GM12878 (cell line): ENCODE data around the gene ANK3. TPM values are rescaled to one million over a fixed set of nuclear protein-coding genes. Genes with fewer than 3 reads are reported as not detected.

ENCODE experiments used
- ATAC-seq: fragments of 200-7000 bp; cut with Tn5 transposase; 3 replicates; pipeline ENCODE4 v1.9.1; 2020; ENCODE audit warnings: mild to moderate bottlenecking, moderate library complexity
- BruUV-seq: library from RNA; stranded (reverse); fragments of 400-500 nt; replicated peaks from 2 replicates; lab custom pipeline; 2021; lab: Mats Ljungman, UMichigan
- CTCF ChIA-PET: fragments of 300-600 bp; sonication (Branson Sonifier 250); formaldehyde crosslinking; extraction: SDS; loops from one replicate; lab custom pipeline; 2021; ENCODE audit warnings: inconsistent platforms; lab: Yijun Ruan, JAX
- POLR2A ChIA-PET: fragments of 350-600 bp; formaldehyde crosslinking; extraction: SDS; loops from one replicate; lab custom pipeline; 2021; ENCODE audit warnings: inconsistent platforms; lab: Charles Lee
- RAD21 ChIA-PET: fragments of 300-600 bp; sonication (Branson Sonifier 250); formaldehyde crosslinking; loops from one replicate; lab custom pipeline; 2023; ENCODE audit warnings: antibody characterized with exemption; ENCODE audit not compliant: unreplicated experiment; lab: Charles Lee
- SMC1A ChIA-PET: fragments of 300-600 bp; sonication (Branson Sonifier 250); formaldehyde crosslinking; loops from one replicate; lab custom pipeline; 2023; ENCODE audit not compliant: unreplicated experiment, uncharacterized antibody; lab: Charles Lee
- DNase-seq: peaks from one replicate; pipeline ENCODE4 v3.0.0-alpha.2; 2011; ENCODE audit warnings: low read depth, low spot score
- FAIRE-seq: peaks from 3 replicates; lab custom pipeline; 2011; peaks lifted over from hg19 to GRCh38; lab: Jason Lieb, UNC
- H2AFZ ChIP-seq: 2 replicates; pipeline ENCODE4 v1.6.0; 2011; ENCODE audit warnings: low read depth, low read length, control low read depth; ENCODE audit not compliant: control insufficient read depth
- H3K27ac ChIP-seq: 2 replicates; pipeline ENCODE4 v1.5.1; 2011; ENCODE audit warnings: control low read depth; ENCODE audit not compliant: control insufficient read depth, insufficient read depth
- H3K27me3 ChIP-seq, 2 experiments: replicated peaks in 1 of 2; 2 replicates each; pipeline versions ENCODE4 v1.6.0 to v1.6.1; 2011; ENCODE audit warnings: low read length in 1 of 2; ENCODE audit not compliant: control insufficient read depth in 2 of 2, insufficient read depth in 2 of 2
- H3K36me3 ChIP-seq, 2 experiments: 2 replicates each; pipeline ENCODE4 v1.5.1; 2011; ENCODE audit warnings: low read length in 1 of 2; ENCODE audit not compliant: control insufficient read depth in 2 of 2, insufficient read depth in 2 of 2
- H3K4me1 ChIP-seq: 2 replicates; pipeline ENCODE4 v1.6.1; 2011; ENCODE audit warnings: mild to moderate bottlenecking, low read length, moderate library complexity, mixed read lengths; ENCODE audit not compliant: control insufficient read depth, insufficient read depth
- H3K4me2 ChIP-seq: 2 replicates; pipeline ENCODE4 v1.6.0; 2011; ENCODE audit warnings: control low read depth; ENCODE audit not compliant: control insufficient read depth, insufficient read depth
- H3K4me3 ChIP-seq: fragments of 200-600 bp; sonication (generic); 2 replicates; pipeline ENCODE4 v1.5.1; 2016
- H3K79me2 ChIP-seq: 2 replicates; pipeline ENCODE4 v1.6.0; 2011; ENCODE audit warnings: low read length; ENCODE audit not compliant: control insufficient read depth, insufficient read depth
- H3K9ac ChIP-seq: 2 replicates; pipeline ENCODE4 v1.8.0; 2011; ENCODE audit warnings: low read length, control low read depth, mixed read lengths; ENCODE audit not compliant: control insufficient read depth, insufficient read depth
- H3K9me3 ChIP-seq: replicated peaks from 3 replicates; pipeline ENCODE4 v1.5.1; 2011; ENCODE audit warnings: mild to moderate bottlenecking, low read length; ENCODE audit not compliant: control insufficient read depth, insufficient read depth
- H4K20me1 ChIP-seq: 2 replicates; pipeline ENCODE4 v1.6.0; 2011; ENCODE audit not compliant: control insufficient read depth, insufficient read depth
- BCL11A ChIP-seq: IDR thresholded peaks from 2 replicates; pipeline ENCODE4 v1.6.1; 2011; ENCODE audit warnings: low read depth, low read length
- CHD1 ChIP-seq: IDR thresholded peaks from 2 replicates; pipeline ENCODE4 v1.6.1; 2012; ENCODE audit warnings: low read depth, low read length, improper control_type of control experiment
- CHD4 ChIP-seq: fragments of 200-600 bp; sonication (generic); IDR thresholded peaks from 2 replicates; pipeline ENCODE4 v1.6.1; 2016; ENCODE audit warnings: mild to moderate bottlenecking
- CREM ChIP-seq: IDR thresholded peaks from 2 replicates; pipeline ENCODE4 v1.6.1; 2014; ENCODE audit warnings: antibody characterized with exemption, low read depth
- ESRRA ChIP-seq: IDR thresholded peaks from 2 replicates; pipeline ENCODE4 v1.6.1; 2012; ENCODE audit warnings: mild to moderate bottlenecking, low read length, improper control_type of control experiment
- NFIC ChIP-seq: IDR thresholded peaks from 2 replicates; pipeline ENCODE4 v1.6.1; 2012; ENCODE audit warnings: low read depth, mild to moderate bottlenecking, inconsistent platforms, low read length, moderate library complexity
- PML ChIP-seq: IDR thresholded peaks from 2 replicates; pipeline ENCODE4 v1.6.1; 2012; ENCODE audit warnings: low read length, inconsistent platforms
- YY1 ChIP-seq: IDR thresholded peaks from 2 replicates; pipeline ENCODE4 v1.6.1; 2011; ENCODE audit warnings: low read depth, mild to moderate bottlenecking, low read length
- WGBS: methylation state at CpG from one replicate; pipeline ENCODE4 v1.1.6; 2016; ENCODE audit warnings: low lambda C conversion rate; ENCODE audit not compliant: insufficient replicate concordance, insufficient coverage; ENCODE audit errors: missing lambda C conversion rate; 5-methylcytosine and 5-hydroxymethylcytosine counted together
- in situ Hi-C: fragments of 300-500 bp; cut with MboI; formaldehyde crosslinking; loops from 9 replicates; pipeline ENCODE4 v1.14.3; 2018; ENCODE audit warnings: mixed read lengths
- intact Hi-C: fragments of 100-400 bp; cut with micrococcal nuclease; formaldehyde crosslinking; loops from one replicate; pipeline ENCODE4 v1.14.2; 2022; ENCODE audit not compliant: unreplicated experiment
- polyA plus RNA-seq, 11 experiments: library from polyadenylated mRNA; depleted of rRNA in 4 of 11; unstranded in 6 of 11; stranded (reverse) in 5 of 11; fragments of >200 nt; fragmentation: Nextera tagmentation in 4 of 11; fragmentation: Illumina TruSeq in 1 of 11; extraction: Ambion mirVana in 4 of 11; extraction: Trizol in 1 of 11; gene quantifications; 1 replicate in 1 of 11; 2 replicates in 10 of 11; pipeline versions ENCODE4 v1.2.1 to v1.2.3, GENCODE V29; 2011 to 2016; ENCODE audit warnings: inconsistent platforms in 2 of 11, missing spikeins in 2 of 11, low read depth in 1 of 11
- total RNA-seq, 4 experiments: library from RNA; depleted of rRNA in 3 of 4; stranded (reverse); fragments of >200 nt in 3 of 4; fragmentation: Illumina TruSeq in 1 of 4; extraction: Trizol in 1 of 4; gene quantifications; 2 replicates each; pipeline versions ENCODE4 v1.2.1 to v1.2.3, GENCODE V29; 2013 to 2021
- TF ChIP-seq, protein P1 (sequence below): IDR thresholded peaks from 2 replicates; pipeline ENCODE4 v1.6.1; 2011; ENCODE audit warnings: low read depth, mild to moderate bottlenecking, low read length, moderate library complexity, borderline replicate concordance; ENCODE audit errors: extremely low read depth

ANK3 gene
- total and polyA plus RNA-seq, 10 of the 15 experiments (the other 5 are each of a cell fraction or from before 2014, with no cell fraction given): 0.06 to 0.82 (median 0.20) TPM; not detected in 2

DNA sequence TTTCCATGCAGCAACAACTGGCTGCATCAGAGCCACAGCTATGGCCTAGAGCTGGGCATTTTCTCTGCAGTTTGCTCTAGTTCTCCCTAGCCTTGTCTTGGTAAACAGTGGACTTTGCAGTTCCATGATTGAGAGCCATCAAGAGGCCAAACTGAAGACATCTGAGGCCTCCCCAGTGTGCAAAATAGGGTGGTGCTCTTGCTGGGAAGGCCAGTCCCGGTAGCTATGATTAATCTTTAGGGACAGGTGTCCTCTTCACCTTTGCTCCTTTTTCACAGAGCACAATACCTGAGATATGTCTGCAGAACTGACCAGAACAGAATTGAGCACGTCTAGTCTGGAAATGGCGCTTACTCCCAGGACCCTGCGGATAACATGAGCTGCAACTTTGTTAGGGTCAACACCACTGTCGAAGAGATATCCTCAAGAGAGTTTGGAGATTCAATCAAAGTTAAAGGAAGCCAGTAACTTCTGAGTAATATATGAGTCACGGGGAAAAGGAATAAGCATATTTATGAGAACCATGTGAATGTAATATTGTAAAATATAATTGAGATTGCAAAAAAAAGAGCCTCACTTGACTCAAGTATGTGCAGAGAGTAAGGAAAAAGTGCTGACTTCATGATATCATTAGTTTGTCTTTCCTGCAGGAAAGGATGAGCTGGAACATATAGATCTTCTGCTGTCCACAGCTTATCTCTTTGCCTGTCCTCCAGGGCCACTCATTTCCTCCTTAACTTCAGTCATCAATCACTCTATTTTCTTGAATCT, 76.7 kb downstream of the ANK3 start:
- FAIRE-seq (no peak), DNase-seq (no peak), ATAC-seq (no peak)
- TF ChIP-seq PML (no peak), CHD1 (no peak), NFIC (no peak), BCL11A (no peak), CHD4 (no peak), YY1 (no peak), CREM (no peak), ESRRA (no peak)
- TF ChIP-seq, protein P1, sequence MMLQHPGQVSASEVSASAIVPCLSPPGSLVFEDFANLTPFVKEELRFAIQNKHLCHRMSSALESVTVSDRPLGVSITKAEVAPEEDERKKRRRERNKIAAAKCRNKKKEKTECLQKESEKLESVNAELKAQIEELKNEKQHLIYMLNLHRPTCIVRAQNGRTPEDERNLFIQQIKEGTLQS: no peak
- no peak overlapping the region for H2AFZ ChIP-seq
- no peak overlapping the region for H3K27ac ChIP-seq
- no peaks in the 10 kb centered on the region for H3K4me1 ChIP-seq
- H3K27me3 ChIP-seq: no peaks in the 10 kb centered on the region; a peak in 1 of 4 replicates
- SMC1A ChIA-PET: interaction anchor here (0.7 to 1.1 kb wide), 6 partner anchors 9 to 1353 kb away, joined by 3 read pairs; no protein-coding TSS in a partner anchor
- no peaks in the 10 kb centered on the region for H3K79me2 ChIP-seq
- 59% methylated on average over 6 of the region's 6 CpGs for WGBS
- no peak overlapping the region for H3K9ac ChIP-seq
- H3K4me3 ChIP-seq: no peak overlapping the region
- no peaks in the 10 kb centered on the region for H3K9me3 ChIP-seq
- in situ Hi-C loops: no loop called here
- no TSS peak for BruUV-seq
- RAD21 ChIA-PET: interaction anchor here (0.7 kb wide), 1 partner anchor 38 kb away, joined by 3 read pairs; no protein-coding TSS in a partner anchor
- no peak overlapping the region for H3K4me2 ChIP-seq
- POLR2A ChIA-PET: interaction anchor here (0.6 to 1.2 kb wide), 2 partner anchors 10 to 1568 kb away, joined by 3 to 4 read pairs; no protein-coding TSS in a partner anchor
- no peaks in the 10 kb centered on the region for H3K36me3 ChIP-seq
- H4K20me1 ChIP-seq: no peaks in the 10 kb centered on the region
- CTCF ChIA-PET: interaction anchor here (0.6 to 1.3 kb wide), 2 partner anchors 40 to 121 kb away, joined by 3 to 5 read pairs; no protein-coding TSS in a partner anchor
- intact Hi-C loops: no loop called here
